Progenitor cell of endocrine pancreas (in vitro differentiated cells): ENCODE results near the gene DARS1. TPM values are rescaled to one million over a fixed set of nuclear protein-coding genes. Genes with fewer than 3 reads are reported as not detected.
A peak's percentile ranks its signal among the peaks of the same experiment; 100 is the strongest.

ENCODE experiments used
- DNase-seq: peaks from one replicate; pipeline ENCODE4 v3.0.0; 2021; ENCODE audit warnings: low spot score; ENCODE audit not compliant: unreplicated experiment
- H3K27ac Mint-ChIP-seq: 2 replicates; pipeline ENCODE4 v1.8.0; 2021; ENCODE audit warnings: mild to moderate bottlenecking, moderate library complexity, mixed read lengths
- H3K27me3 Mint-ChIP-seq: 2 replicates; pipeline ENCODE4 v1.8.0; 2021; ENCODE audit warnings: mixed read lengths
- H3K36me3 Mint-ChIP-seq: 2 replicates; pipeline ENCODE4 v1.8.0; 2022; ENCODE audit warnings: mixed read lengths; ENCODE audit not compliant: insufficient read depth
- H3K4me1 Mint-ChIP-seq: 2 replicates; pipeline ENCODE4 v1.8.0; 2021; ENCODE audit warnings: low read depth, mixed read lengths
- H3K4me3 Mint-ChIP-seq: 2 replicates; pipeline ENCODE4 v1.8.0; 2021; ENCODE audit warnings: low read depth, mild to moderate bottlenecking, moderate library complexity, mixed read lengths
- H3K9me3 Mint-ChIP-seq: 2 replicates; pipeline ENCODE4 v1.8.0; 2021; ENCODE audit warnings: low read depth, mixed read lengths
- total RNA-seq: library from RNA; stranded (reverse); gene quantifications from 2 replicates; pipeline ENCODE4 v1.2.1, GENCODE V29; 2021
- TF ChIP-seq, protein P1 (sequence below): fragments of 200-600 bp; sonication (generic); IDR thresholded peaks from one replicate; pipeline ENCODE4 v1.5.0; 2021; ENCODE audit warnings: antibody characterized with exemption, mild to moderate bottlenecking; ENCODE audit not compliant: unreplicated experiment

The DARS1 gene
- total RNA-seq, 1 donor from 2014 or later: 69.7 TPM

DNA sequence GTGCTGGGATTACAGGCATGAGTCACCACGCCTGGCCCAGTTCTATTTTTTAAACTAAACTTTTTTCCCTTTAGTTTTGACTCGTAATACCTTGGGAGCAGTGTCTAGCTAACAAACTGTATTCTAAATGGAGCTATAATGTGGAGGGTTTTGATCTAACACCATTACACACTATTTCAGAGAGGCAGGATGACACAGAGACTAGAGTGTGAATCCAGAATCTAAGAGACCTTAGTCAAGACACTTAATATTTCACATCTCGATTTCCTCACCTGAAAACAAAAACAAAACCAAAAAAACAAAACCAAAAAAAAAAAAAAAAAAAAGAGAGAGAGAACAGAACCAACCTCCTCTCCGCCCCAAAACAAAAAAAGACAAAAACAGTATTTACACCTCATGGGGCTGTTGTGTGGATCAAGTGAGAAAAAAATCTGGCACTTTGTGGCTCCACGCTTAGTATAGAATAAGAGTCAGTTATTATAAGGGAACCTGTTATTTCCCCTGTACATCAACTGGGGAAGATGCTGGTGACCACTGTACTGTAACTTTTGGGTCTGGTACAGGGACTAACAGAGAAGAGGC is 31.3 kb downstream of the DARS1 start:
- DNase-seq: no peak
- H3K36me3 Mint-ChIP-seq: peaks cover 23% of the 10 kb centered on the region
- H3K27ac Mint-ChIP-seq: no peak overlapping the region
- TF ChIP-seq, protein P1, sequence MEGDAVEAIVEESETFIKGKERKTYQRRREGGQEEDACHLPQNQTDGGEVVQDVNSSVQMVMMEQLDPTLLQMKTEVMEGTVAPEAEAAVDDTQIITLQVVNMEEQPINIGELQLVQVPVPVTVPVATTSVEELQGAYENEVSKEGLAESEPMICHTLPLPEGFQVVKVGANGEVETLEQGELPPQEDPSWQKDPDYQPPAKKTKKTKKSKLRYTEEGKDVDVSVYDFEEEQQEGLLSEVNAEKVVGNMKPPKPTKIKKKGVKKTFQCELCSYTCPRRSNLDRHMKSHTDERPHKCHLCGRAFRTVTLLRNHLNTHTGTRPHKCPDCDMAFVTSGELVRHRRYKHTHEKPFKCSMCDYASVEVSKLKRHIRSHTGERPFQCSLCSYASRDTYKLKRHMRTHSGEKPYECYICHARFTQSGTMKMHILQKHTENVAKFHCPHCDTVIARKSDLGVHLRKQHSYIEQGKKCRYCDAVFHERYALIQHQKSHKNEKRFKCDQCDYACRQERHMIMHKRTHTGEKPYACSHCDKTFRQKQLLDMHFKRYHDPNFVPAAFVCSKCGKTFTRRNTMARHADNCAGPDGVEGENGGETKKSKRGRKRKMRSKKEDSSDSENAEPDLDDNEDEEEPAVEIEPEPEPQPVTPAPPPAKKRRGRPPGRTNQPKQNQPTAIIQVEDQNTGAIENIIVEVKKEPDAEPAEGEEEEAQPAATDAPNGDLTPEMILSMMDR: no peak
- H3K4me3 Mint-ChIP-seq: no peak overlapping the region
- no peaks in the 10 kb centered on the region for H3K4me1 Mint-ChIP-seq
- H3K9me3 Mint-ChIP-seq: no peaks in the 10 kb centered on the region
- H3K27me3 Mint-ChIP-seq: no peaks in the 10 kb centered on the region

DNA sequence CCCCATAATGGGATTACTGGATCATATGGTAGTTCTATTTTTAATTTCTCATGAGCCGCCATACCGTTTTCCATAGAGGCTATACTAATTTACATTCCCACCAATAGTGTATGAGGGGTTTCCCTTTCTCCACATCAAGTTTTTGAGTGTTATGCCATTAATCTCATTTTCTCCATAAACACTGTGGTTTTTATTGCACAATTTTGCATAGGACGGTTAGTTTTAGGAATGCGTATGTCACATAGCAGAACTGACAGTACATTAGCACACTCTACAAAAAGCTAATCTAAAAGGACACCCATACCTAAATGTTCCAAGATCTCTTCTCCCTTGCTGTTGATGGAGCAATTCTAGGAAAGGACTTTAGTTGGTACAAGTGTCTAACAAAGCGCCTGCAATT is 32.5 kb downstream of the DARS1 start:
- TF ChIP-seq, protein P1: no peak
- no peak for DNase-seq
- H3K4me1 Mint-ChIP-seq: peaks cover 3% of the 10 kb centered on the region
- no peaks in the 10 kb centered on the region for H3K27me3 Mint-ChIP-seq
- peaks cover 22% of the 10 kb centered on the region for H3K36me3 Mint-ChIP-seq
- no peak overlapping the region for H3K4me3 Mint-ChIP-seq
- H3K9me3 Mint-ChIP-seq: no peaks in the 10 kb centered on the region
- H3K27ac Mint-ChIP-seq: no peak overlapping the region

DNA sequence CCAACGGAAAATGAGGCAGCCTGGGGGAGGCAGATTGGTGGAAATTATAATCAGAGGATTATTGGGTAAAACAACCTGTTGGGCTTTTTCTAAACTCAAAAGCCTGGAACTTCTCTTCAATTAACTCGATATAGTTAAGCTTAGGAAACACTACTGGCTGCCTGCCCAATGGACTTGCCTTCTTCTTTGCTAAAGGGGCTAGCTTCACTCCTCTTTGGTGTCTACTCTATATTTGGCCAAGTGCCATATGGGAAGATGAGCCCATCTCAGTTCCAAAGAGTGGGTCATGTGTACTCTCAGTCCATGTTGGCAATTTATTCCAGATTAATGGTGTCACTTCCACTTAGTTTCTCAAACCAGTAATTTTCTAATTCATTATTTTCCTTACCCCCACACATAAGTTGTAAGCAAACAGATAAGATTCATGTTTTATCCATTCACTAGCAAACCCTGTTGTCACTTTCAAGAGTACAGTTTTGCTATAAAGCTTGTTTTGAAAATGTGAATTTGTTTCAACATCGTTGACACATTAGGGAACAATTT is 34.3 kb downstream of the DARS1 start:
- peaks cover 18% of the 10 kb centered on the region for H3K36me3 Mint-ChIP-seq
- TF ChIP-seq, protein P1: no peak
- peaks cover 3% of the 10 kb centered on the region for H3K4me1 Mint-ChIP-seq
- H3K4me3 Mint-ChIP-seq: no peak overlapping the region
- peak overlapping the region; percentile 3 for H3K27ac Mint-ChIP-seq
- no peaks in the 10 kb centered on the region for H3K9me3 Mint-ChIP-seq
- DNase-seq: no peak
- H3K27me3 Mint-ChIP-seq: no peaks in the 10 kb centered on the region

DNA sequence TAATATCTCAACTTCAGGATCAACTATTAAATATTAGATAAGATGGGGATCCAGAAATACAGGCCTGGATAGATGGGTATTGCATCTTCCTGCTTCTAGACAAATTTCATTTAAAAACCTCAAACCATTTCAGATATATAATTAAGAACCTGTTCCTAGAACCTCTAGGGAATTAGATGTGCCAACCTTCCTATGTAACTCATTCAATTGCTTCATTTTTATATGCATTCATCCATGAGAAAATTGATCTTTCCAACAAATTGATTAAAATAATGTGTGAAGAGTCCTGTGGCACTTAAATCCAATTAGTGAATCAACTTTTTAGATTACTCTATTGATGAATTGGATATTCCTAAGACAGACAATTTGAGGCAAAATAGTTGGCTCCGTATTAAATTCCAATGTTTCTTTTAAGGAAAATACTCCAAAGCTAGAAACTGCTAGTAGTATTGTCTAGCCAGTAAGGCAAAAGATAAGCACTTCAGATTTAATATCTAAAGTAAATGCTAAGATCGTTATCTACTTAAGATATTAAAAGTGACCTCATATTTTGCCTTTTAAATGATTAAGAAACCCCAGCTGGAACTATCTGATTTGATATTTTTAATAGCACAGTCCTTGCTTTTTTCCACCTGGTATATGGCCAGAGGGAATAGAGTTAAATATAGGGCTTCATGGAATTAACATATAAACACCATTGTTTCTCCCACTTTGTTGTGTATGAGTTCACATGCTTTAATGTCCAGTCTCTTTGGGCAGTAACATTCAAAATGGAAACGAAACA is 35.8 kb downstream of the DARS1 start:
- no peaks in the 10 kb centered on the region for H3K27me3 Mint-ChIP-seq
- no peak overlapping the region for H3K4me3 Mint-ChIP-seq
- TF ChIP-seq, protein P1: no peak
- DNase-seq: no peak
- peaks cover 16% of the 10 kb centered on the region for H3K36me3 Mint-ChIP-seq
- no peaks in the 10 kb centered on the region for H3K9me3 Mint-ChIP-seq
- no peak overlapping the region for H3K27ac Mint-ChIP-seq
- peaks cover 3% of the 10 kb centered on the region for H3K4me1 Mint-ChIP-seq

DNA sequence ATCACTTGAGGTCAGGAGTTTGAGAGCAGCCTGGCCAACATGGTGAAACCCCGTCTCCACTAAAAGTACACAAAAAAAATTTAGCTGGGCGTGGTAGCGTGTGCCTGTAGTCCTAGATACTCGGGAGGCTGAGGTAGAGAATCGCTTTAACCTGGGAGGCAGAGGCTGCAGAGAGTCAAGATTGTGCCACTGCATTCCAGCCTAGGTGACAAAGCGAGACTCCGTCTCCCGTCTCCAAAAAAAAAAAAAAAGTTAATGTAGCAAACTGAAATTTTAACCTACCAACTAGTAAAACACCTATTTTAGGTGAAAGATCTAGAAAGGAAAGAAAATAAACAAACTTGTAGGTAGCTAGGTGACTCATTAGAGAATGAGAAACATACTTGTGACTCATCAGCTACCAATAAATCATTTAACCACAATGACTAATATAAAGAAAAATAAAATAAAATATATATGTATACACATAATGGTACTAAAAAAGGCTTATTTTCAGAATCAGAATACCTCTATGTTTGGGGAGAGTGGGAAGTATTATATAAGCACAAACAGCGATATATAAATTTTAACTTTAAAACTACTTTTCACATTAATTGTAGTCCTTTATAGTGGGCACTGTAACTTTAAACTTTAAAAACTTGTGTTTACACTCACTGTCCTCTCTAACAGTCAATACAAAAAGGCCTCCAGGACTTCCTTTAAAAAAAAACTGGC is 36.6 kb downstream of the DARS1 start:
- no peaks in the 10 kb centered on the region for H3K27me3 Mint-ChIP-seq
- H3K36me3 Mint-ChIP-seq: peaks cover 16% of the 10 kb centered on the region
- H3K4me1 Mint-ChIP-seq: peaks cover 3% of the 10 kb centered on the region
- H3K9me3 Mint-ChIP-seq: no peaks in the 10 kb centered on the region
- H3K27ac Mint-ChIP-seq: no peak overlapping the region
- no peak overlapping the region for H3K4me3 Mint-ChIP-seq
- TF ChIP-seq, protein P1: no peak
- DNase-seq: no peak
